Glutamatergic neuron (in vitro differentiated cells): ENCODE data around the gene LGR6. TPM values are rescaled to one million over a fixed set of nuclear protein-coding genes. Genes with fewer than 3 reads are reported as not detected.
A peak's percentile ranks its signal among the peaks of the same experiment; 100 is the strongest.

Source experiments
- DNase-seq: peaks from one replicate; pipeline ENCODE4 v3.0.0; 2022
- H3K27ac Mint-ChIP-seq: one replicate; pipeline ENCODE4 v1.8.0; 2020; ENCODE audit warnings: mild to moderate bottlenecking, mixed read lengths, inconsistent platforms; ENCODE audit not compliant: unreplicated experiment
- H3K27me3 Mint-ChIP-seq: one replicate; pipeline ENCODE4 v1.8.0; 2020; ENCODE audit warnings: mild to moderate bottlenecking, moderate library complexity, mixed read lengths, inconsistent platforms; ENCODE audit not compliant: unreplicated experiment
- H3K36me3 Mint-ChIP-seq: one replicate; pipeline ENCODE4 v1.8.0; 2020; ENCODE audit warnings: mild to moderate bottlenecking, mixed read lengths, inconsistent platforms; ENCODE audit not compliant: unreplicated experiment
- H3K4me1 Mint-ChIP-seq: one replicate; pipeline ENCODE4 v1.8.0; 2020; ENCODE audit warnings: mild to moderate bottlenecking, low read depth, mixed read lengths, inconsistent platforms; ENCODE audit not compliant: unreplicated experiment
- H3K4me3 Mint-ChIP-seq: one replicate; pipeline ENCODE4 v1.8.0; 2020; ENCODE audit warnings: mild to moderate bottlenecking, mixed read lengths, inconsistent platforms; ENCODE audit not compliant: unreplicated experiment
- H3K9me3 Mint-ChIP-seq: one replicate; pipeline ENCODE4 v1.8.0; 2020; ENCODE audit warnings: mild to moderate bottlenecking, moderate library complexity, mixed read lengths, inconsistent platforms; ENCODE audit not compliant: unreplicated experiment
- CTCF ChIP-seq: fragments of 200-600 bp; sonication (generic); IDR thresholded peaks from one replicate; pipeline ENCODE4 v1.5.0; 2021; ENCODE audit not compliant: partially characterized antibody, unreplicated experiment
- total RNA-seq: library from RNA; stranded (reverse); fragmentation: NEBNext Ultra II Directional; extraction: Animal tissue kit (Norgen Biotek cat#: 25700); gene quantifications from one replicate; pipeline ENCODE4 v1.2.1, GENCODE V29; 2021; ENCODE audit not compliant: unreplicated experiment

The LGR6 gene
- total RNA-seq, 1 donor from 2014 or later = 0.37 TPM

GRCh38 chr1:202201971-202202370, 8.4 kb downstream of the LGR6 start:
- DNase-seq = no peak
- peak overlapping the region; percentile 35 for H3K27ac Mint-ChIP-seq
- peaks cover 5% of the 10 kb centered on the region for H3K27me3 Mint-ChIP-seq
- H3K36me3 Mint-ChIP-seq = no peaks in the 10 kb centered on the region
- no peak for TF ChIP-seq CTCF
- H3K9me3 Mint-ChIP-seq = peaks cover 3% of the 10 kb centered on the region
- H3K4me1 Mint-ChIP-seq = peaks cover 2% of the 10 kb centered on the region
- H3K4me3 Mint-ChIP-seq = no peak overlapping the region

DNA sequence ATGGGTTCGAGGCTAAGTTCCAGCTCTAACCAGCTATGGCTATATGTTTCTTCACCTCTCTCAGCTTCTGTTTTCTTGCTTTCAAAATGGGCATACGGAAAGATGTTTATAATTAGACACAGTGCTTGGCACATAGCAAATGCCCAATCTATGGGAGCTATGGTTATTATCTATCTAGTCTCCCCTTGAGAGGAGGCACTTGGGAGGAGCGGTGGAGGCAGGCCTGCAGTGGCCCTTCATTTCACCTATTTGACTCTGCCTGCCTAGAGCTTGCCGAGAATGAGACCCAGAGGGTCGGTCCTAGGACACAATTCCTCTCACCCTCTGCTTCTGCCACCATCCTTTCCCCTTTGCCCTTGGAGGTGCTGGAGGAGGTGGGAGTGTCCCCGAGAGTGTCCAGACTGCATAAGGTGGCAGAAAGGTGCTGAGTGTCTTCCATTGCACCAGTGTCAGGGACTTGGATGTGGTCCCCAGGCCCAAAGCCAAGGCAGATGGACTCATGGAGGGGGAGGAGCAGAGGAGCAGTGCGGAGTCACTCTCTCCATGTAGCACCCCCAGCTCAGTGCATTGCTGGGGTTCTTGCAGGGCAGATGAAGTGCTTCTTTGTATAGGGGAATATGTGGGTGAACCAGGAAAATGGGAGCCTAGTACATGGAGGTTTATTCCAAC, 9.0 kb downstream of the LGR6 start:
- no peak overlapping the region for H3K4me3 Mint-ChIP-seq
- no peak for DNase-seq
- peaks cover 3% of the 10 kb centered on the region for H3K9me3 Mint-ChIP-seq
- peaks cover 5% of the 10 kb centered on the region for H3K27me3 Mint-ChIP-seq
- H3K36me3 Mint-ChIP-seq = no peaks in the 10 kb centered on the region
- no peak overlapping the region for H3K27ac Mint-ChIP-seq
- no peak for TF ChIP-seq CTCF
- peaks cover 2% of the 10 kb centered on the region for H3K4me1 Mint-ChIP-seq

DNA sequence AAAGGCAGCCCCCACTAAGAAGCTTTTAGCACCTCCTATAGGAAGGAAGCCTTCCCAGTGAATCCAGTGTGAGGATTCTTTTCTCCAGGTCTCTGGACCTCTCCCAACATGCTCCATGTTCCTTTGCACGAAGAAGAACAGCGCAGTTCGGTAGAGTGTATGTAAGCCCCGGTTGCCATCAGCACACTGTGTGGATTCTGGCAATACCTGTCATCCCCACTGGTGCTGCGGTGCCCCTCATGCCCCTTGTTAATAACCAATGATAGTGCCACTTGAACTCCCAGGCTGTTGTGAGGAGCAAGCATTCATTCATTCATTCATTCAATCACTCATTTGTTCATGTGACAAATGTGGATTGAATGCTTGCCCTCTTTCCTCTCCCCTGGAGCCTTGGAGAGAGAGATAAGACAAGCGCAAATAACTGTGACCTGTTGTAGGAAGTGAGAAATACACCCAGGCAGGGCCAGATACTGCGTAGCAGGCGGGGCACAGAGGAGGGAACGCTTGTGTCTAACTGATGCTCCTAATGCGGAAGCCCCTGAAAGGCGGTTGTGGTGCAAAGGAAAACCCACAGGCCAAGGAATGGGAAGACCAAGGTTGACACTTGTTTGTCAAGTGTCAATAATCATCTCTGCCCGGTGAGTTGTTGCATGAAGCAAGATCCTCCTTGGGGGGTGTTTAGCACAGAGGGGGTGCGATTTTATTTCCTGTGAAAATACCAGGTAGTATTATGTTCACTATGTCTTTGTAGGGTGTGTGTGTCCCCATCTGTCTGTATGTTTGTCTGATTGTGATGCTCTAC, 9.8 kb downstream of the LGR6 start:
- Mint-ChIP-seq H3K27me3 (peaks cover 3% of the 10 kb centered on the region), H3K4me1 (peaks cover 2% of the 10 kb centered on the region), H3K27ac (no peak overlapping the region), H3K36me3 (no peaks in the 10 kb centered on the region), H3K9me3 (peaks cover 3% of the 10 kb centered on the region), H3K4me3 (no peak overlapping the region)
- no peak for DNase-seq
- TF ChIP-seq CTCF = no peak

DNA sequence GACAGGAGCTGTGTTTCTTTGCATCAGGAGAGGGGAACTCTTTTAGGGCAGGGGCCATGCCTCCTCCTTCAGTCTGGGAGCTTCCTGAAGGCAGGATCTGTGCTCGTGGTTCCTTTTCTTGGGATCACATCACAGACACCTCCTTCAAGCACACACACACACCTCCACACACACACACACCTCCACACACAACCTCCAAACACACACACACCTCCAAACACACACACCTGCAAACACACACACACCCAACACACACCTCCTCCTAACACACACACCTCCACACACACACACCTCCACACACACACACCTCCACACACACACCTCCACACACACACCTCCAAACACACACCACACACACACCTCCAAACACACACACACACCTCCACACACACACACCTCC, 10.5 kb downstream of the LGR6 start:
- DNase-seq = no peak
- Mint-ChIP-seq H3K4me1 (peaks cover 2% of the 10 kb centered on the region), H3K4me3 (no peak overlapping the region), H3K9me3 (peaks cover 3% of the 10 kb centered on the region), H3K27ac (no peak overlapping the region), H3K36me3 (no peaks in the 10 kb centered on the region), H3K27me3 (peaks cover 3% of the 10 kb centered on the region)
- no peak for TF ChIP-seq CTCF
